Measurements from ENCODE around the gene VOPP1.

The VOPP1 gene

DNA sequence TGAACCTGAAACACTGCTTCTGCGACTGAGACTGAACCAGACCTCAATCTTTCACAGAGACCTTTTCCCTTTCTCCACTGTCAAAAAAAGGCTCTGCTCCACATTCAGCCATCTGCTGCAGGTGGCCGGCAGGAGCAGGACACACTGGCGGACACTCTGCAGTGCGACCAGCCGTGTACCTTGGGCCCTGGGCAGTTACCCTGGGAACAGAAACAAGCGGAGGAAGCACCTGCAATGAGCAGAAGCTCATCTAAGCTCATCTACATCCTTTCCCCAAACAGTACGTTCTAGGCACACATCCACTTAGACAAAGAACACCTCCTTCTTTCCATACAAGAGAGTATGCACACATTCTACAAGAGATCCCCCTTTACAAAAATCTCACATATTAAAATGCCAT lies 22.8 kb downstream of the VOPP1 start:
- no peak overlapping the region for H3K4me3 ChIP-seq (ENCODE audit: low read depth, low read length)
- DNase-seq (ENCODE audit: low read depth), result no peak
- TF ChIP-seq, protein P1, sequence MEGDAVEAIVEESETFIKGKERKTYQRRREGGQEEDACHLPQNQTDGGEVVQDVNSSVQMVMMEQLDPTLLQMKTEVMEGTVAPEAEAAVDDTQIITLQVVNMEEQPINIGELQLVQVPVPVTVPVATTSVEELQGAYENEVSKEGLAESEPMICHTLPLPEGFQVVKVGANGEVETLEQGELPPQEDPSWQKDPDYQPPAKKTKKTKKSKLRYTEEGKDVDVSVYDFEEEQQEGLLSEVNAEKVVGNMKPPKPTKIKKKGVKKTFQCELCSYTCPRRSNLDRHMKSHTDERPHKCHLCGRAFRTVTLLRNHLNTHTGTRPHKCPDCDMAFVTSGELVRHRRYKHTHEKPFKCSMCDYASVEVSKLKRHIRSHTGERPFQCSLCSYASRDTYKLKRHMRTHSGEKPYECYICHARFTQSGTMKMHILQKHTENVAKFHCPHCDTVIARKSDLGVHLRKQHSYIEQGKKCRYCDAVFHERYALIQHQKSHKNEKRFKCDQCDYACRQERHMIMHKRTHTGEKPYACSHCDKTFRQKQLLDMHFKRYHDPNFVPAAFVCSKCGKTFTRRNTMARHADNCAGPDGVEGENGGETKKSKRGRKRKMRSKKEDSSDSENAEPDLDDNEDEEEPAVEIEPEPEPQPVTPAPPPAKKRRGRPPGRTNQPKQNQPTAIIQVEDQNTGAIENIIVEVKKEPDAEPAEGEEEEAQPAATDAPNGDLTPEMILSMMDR (conservative IDR thresholded peaks at IDR 0.05; ENCODE audit: low read depth, low read length), result no peak

DNA sequence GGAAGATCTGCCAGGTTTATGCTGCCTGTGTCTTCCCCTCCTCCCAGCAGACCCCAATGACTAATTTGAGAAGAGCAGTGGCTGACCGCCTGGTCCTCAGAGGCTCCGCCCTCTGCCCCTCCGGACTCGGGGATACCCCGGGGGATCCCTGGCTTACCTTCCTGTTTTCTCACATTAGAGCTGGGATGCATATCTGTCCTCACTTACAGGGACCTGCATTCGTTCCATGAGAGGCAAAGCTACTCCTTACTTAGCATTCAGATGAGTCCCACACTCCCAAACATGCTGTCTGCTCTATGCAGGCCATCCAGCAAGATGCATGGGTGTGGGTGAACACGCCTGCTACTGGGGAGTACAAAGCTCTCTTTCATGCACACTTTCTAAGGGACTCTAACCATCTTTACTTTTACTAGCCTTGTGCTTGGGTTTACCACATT lies 24.0 kb downstream of the VOPP1 start:
- no peak overlapping the region for H3K4me3 ChIP-seq (ENCODE audit: low read depth, low read length)
- TF ChIP-seq, protein P1 (conservative IDR thresholded peaks at IDR 0.05; ENCODE audit: low read depth, low read length), result no peak
- no peak for DNase-seq (ENCODE audit: low read depth)

DNA sequence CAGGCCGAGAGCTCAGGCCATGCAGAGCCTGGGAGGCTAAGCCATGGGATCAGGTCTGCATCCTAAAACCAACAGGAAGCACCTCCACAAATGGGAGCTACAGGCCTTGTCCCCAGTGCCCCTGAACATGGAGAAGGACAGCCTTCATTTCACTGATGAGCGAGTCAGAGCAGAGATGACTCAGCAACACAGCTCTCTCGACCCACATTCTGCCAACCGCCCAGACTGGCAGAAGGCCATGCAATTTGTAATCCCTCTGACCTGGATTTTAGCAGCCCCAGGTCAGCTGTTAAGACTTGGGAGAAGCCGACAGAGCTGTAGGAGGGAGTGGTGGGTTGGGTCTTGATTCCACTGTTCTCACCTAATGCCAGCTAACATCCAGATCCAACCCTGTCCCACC lies 25.5 kb downstream of the VOPP1 start:
- no peak overlapping the region for H3K4me3 ChIP-seq (ENCODE audit: low read depth, low read length)
- peak; percentile 67 for DNase-seq (ENCODE audit: low read depth)
- TF ChIP-seq, protein P1 (conservative IDR thresholded peaks at IDR 0.05; ENCODE audit: low read depth, low read length), result no peak

DNA sequence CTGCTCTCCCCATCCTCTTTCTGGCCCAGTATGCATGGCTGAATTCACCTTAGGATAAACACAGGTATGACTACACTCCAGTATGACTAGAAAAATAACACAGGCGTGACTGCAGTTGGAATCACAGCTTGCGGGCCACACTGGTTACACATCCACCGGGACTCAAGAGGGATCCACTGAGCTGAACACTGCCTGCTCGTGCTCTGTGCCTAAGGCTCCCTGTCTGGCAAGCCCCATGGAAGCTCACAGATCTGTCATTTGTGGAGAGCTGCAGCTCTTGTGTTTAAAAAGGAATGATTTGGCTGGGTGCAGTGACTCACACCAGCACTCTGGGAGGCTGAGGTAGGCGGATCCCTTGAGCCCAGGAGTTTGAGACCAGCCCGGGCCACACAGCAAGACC lies 26.8 kb downstream of the VOPP1 start:
- no peak overlapping the region for H3K4me3 ChIP-seq (ENCODE audit: low read depth, low read length)
- DNase-seq (ENCODE audit: low read depth), result peak; percentile 64
- TF ChIP-seq, protein P1 (conservative IDR thresholded peaks at IDR 0.05; ENCODE audit: low read depth, low read length), result peak; percentile 33

DNA sequence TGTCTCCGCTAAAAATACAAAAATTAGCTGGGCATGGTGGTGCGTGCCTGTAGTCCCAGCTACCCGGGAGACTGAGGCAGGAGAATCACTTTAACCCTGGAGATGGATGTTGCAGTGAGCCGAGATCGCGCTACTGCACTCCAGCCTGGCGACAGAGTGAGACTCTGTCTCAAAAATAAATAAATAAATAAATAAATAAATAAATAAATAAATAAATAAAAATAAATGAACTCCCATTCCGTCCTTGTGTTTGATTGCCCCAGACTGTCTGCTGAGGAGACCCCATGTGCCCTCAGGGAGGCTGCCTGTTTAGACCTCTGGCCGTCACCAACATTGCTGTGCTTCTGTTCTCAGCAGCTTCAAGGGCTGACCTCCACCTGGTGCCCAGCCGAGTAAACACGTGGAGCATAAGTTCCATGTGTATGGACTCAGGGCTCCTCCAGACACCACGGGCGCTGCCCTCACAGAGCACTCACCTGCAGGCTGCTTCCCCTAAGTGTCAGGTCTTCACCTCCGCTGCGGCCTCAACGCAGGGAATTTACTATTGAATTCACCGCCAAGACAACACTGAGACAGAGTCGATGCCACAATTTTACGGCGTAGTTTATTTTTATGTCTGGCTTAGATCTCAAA lies 32.0 kb downstream of the VOPP1 start:
- TF ChIP-seq, protein P1 (conservative IDR thresholded peaks at IDR 0.05; ENCODE audit: low read depth, low read length), result no peak
- no peak overlapping the region for H3K4me3 ChIP-seq (ENCODE audit: low read depth, low read length)
- DNase-seq (ENCODE audit: low read depth), result no peak

DNA sequence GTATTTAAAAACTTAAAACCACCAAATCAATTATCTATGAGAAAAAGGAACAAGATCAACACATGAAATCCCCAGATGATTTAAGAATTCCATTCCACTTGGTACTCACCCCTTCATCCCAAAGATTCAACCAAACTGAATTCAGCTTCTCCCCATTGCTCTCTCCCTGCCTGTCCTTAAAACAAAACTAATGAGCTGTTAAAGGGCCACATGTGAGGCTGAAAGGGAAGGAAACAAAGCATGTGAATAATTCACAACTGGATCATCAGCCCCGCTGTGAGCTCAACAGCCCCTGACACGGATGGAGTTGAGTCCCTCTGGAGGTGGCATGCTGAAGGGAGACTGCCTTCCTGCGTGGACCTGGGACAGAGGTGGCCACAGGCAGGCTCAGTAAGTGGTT lies 32.9 kb downstream of the VOPP1 start:
- DNase-seq (ENCODE audit: low read depth), result no peak
- TF ChIP-seq, protein P1 (conservative IDR thresholded peaks at IDR 0.05; ENCODE audit: low read depth, low read length), result no peak
- no peak overlapping the region for H3K4me3 ChIP-seq (ENCODE audit: low read depth, low read length)

DNA sequence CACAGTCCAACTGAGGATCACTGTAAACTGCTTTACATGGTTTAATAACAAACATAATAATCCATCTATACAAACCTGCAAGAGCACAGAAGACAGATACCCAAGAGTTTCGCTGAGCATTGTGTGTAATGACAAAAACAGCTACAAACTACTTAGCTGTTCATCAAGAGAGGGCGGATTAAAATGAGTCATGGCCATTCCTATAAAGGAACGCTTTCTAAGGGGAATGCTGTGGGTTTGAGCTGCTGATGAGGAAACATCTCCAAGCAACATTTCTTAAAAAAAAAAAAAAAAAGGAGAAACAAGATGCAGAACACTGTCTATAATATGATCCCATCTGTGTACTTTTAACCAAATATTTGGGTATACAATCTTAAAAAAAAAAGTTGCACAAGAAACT lies 33.8 kb downstream of the VOPP1 start:
- peak; percentile 95 for DNase-seq (ENCODE audit: low read depth)
- H3K4me3 ChIP-seq (ENCODE audit: low read depth, low read length), result no peak overlapping the region
- TF ChIP-seq, protein P1 (conservative IDR thresholded peaks at IDR 0.05; ENCODE audit: low read depth, low read length), result no peak

Measured in choroid plexus epithelial cell (primary cell).